Nephron progenitor cell (in vitro differentiated cells): ENCODE measurements around the gene ARID3B.
A peak's percentile ranks its signal among the peaks of the same experiment; 100 is the strongest.

ENCODE experiments used
- DNase-seq: peaks from one replicate; pipeline ENCODE4 v3.0.0; 2021
- H3K27ac Mint-ChIP-seq: 2 replicates; pipeline ENCODE4 v1.8.0; 2021; ENCODE audit warnings: mild to moderate bottlenecking, moderate library complexity, mixed read lengths
- H3K27me3 Mint-ChIP-seq: 2 replicates; pipeline ENCODE4 v1.8.0; 2021; ENCODE audit warnings: mild to moderate bottlenecking, low read depth, mixed read lengths; ENCODE audit not compliant: poor library complexity
- H3K36me3 Mint-ChIP-seq: 2 replicates; pipeline ENCODE4 v1.8.0; 2021; ENCODE audit warnings: low read depth, mixed read lengths
- H3K4me1 Mint-ChIP-seq: 2 replicates; pipeline ENCODE4 v1.8.0; 2021; ENCODE audit warnings: mixed read lengths
- H3K4me3 Mint-ChIP-seq: 2 replicates; pipeline ENCODE4 v1.8.0; 2021; ENCODE audit warnings: mild to moderate bottlenecking, moderate library complexity, mixed read lengths
- H3K9me3 Mint-ChIP-seq: 2 replicates; pipeline ENCODE4 v1.8.0; 2021; ENCODE audit warnings: mild to moderate bottlenecking, moderate library complexity, mixed read lengths
- TF ChIP-seq, protein P1 (sequence below): fragments of 200-600 bp; sonication (generic); IDR thresholded peaks from 2 replicates; pipeline ENCODE4 v1.5.0; 2021; ENCODE audit warnings: antibody characterized with exemption

Gene ARID3B

DNA sequence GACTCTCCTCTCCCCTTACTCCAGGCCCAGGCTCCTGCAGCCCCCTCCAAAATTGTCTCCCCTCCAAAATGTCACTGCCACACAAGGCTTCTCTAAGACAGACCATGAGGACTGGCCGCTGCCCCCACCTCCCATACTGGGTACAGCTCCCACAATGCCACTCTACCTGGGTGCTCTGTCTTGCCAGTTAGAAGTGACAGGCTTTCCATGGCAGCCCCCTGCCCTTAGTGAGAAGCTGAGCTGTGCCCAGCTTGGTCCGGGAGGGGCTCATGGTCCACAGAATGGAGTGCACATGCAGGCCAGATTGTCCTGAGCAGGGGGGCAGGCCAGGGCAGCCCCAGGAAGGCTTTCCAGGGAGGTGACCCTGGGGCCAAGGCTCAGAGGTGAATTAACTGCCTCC is 71.7 kb downstream of the ARID3B start:
- Mint-ChIP-seq H3K4me1 (peaks cover 47% of the 10 kb centered on the region), H3K4me3 (peak overlapping the region; percentile 61), H3K9me3 (no peaks in the 10 kb centered on the region), H3K27ac (no peak overlapping the region), H3K36me3 (no peaks in the 10 kb centered on the region), H3K27me3 (no peaks in the 10 kb centered on the region)
- TF ChIP-seq, protein P1, sequence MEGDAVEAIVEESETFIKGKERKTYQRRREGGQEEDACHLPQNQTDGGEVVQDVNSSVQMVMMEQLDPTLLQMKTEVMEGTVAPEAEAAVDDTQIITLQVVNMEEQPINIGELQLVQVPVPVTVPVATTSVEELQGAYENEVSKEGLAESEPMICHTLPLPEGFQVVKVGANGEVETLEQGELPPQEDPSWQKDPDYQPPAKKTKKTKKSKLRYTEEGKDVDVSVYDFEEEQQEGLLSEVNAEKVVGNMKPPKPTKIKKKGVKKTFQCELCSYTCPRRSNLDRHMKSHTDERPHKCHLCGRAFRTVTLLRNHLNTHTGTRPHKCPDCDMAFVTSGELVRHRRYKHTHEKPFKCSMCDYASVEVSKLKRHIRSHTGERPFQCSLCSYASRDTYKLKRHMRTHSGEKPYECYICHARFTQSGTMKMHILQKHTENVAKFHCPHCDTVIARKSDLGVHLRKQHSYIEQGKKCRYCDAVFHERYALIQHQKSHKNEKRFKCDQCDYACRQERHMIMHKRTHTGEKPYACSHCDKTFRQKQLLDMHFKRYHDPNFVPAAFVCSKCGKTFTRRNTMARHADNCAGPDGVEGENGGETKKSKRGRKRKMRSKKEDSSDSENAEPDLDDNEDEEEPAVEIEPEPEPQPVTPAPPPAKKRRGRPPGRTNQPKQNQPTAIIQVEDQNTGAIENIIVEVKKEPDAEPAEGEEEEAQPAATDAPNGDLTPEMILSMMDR, result no peak
- no peak for DNase-seq

DNA sequence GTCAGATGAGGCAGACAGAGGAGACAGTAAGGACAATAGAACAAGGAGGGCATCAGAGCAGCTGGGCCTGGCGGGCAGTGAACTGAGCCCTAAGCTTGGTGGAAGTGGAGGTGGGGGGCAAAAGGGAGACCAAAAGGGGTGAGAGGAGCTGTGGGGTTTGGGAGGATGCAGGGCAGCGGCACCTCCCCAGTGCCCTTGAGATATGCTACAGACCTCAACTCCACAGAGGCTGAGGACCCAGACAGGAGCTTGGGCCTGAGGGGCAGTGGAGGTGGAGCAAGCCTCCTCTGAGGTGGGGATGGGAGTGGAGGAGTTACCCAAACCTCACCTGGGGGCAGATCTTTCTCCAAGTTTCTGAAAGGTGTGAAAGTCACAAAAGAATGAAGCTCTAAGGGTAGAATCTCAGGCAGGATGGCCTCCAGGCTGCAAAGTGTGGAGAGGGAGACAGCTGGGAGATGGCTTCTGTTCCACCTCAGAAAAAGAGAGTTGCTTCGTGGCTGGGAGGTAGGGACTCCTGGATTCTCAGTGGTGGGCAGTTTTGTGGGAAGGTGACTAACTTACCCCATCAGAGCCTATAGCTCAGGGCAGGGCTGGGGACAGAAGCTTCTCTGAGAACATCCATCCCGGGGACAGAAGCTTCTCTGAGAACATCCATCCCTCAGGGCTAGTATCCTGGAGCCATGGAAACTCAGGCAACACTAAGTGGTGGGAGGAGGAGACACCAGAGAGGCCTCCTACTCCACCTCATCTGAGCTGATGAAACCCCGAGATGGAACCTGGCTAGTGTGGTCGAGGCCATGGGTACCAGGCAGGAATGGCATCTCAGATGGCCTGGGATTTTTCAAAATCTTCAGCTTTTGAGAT is 72.3 kb downstream of the ARID3B start:
- peak overlapping the region; percentile 61 for H3K4me3 Mint-ChIP-seq
- H3K27me3 Mint-ChIP-seq, result peaks cover 2% of the 10 kb centered on the region
- H3K27ac Mint-ChIP-seq, result peak overlapping the region; percentile 57
- H3K36me3 Mint-ChIP-seq, result no peaks in the 10 kb centered on the region
- DNase-seq, result no peak
- H3K4me1 Mint-ChIP-seq, result peaks cover 52% of the 10 kb centered on the region
- TF ChIP-seq, protein P1, result no peak
- H3K9me3 Mint-ChIP-seq, result no peaks in the 10 kb centered on the region

DNA sequence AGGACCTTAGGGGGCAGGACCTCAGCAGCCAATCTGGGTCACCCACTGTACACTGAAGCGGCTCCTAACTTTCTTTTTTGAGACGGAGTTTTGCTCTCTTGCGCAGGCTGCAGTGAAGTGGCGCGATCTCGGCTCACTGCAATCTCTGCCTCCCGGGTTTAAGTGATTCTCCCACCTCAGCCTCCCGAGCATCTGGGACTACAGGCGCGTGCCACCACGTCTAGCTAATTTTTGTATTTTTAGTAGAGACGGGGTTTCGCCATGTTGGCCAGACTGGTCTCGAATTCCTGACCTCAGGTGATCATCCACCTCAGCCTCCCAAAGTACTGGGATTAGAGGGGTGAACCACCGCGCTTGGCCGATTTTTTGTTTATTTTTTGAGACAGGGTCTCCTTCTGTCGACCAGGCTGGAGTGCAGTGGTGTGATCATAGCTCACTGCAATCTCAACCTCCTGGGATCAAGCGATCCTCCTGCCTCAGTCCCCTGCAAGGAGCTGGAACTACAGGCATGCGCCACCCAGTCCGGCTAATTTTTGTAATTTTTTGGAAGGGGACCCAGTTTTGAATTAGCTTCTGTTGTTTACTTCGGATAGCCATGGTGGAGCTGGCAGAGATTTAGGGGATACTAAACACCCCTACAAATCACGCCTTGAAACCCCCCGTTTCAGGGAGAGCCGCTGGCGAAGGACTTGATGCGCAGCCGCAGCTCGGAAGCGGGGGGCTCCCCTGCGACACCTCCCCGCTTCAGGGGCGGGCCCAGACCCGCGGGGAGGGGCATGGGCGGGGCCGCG is 73.1 kb downstream of the ARID3B start:
- Mint-ChIP-seq H3K9me3 (no peaks in the 10 kb centered on the region), H3K27ac (peak overlapping the region; percentile 72), H3K4me1 (peaks cover 51% of the 10 kb centered on the region), H3K4me3 (peak overlapping the region; percentile 73), H3K27me3 (peaks cover 2% of the 10 kb centered on the region), H3K36me3 (no peaks in the 10 kb centered on the region)
- TF ChIP-seq, protein P1, result no peak
- peak; percentile 87 for DNase-seq

DNA sequence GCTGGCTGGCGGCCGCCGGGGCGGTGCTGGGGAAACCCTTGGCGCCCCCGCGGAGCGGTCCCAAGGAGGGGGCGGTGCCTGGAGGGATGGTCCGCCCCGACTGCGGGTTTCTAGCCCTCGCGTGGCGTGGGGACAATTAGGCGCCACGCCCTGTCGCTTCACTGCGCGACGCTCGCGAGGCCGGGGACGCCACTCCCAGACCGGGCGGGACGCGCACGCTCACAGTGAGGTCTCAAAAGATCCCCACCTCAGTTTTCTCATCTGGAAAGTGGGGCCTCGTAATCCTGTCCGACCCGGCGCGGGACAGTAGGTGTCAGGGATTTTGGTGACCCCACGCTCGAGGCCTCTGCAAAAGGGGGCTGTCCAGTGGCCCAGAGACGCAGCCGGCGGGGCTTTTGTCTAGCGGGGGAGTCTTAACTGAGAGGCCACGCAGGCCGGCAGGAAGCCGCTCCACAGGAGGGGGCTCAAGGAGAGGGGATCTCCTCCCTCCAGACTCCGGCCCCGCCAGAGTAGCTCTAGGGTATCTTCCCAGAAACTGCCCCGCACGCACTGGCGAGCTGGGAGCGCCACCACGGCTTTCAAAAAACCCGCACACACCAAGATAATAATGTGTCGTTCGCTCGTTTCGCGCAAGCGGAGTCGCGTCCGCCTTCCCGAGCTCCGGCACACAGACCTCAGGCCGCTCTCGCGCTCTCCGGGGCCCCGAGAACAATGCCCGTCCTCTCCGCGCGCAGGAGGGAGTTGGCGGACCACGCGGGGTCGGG is 73.9 kb downstream of the ARID3B start:
- H3K27me3 Mint-ChIP-seq, result peaks cover 2% of the 10 kb centered on the region
- DNase-seq, result no peak
- H3K27ac Mint-ChIP-seq, result peak overlapping the region; percentile 96
- peaks cover 49% of the 10 kb centered on the region for H3K4me1 Mint-ChIP-seq
- H3K9me3 Mint-ChIP-seq, result no peaks in the 10 kb centered on the region
- TF ChIP-seq, protein P1, result no peak
- H3K4me3 Mint-ChIP-seq, result peak overlapping the region; percentile 91
- H3K36me3 Mint-ChIP-seq, result peaks cover 5% of the 10 kb centered on the region

DNA sequence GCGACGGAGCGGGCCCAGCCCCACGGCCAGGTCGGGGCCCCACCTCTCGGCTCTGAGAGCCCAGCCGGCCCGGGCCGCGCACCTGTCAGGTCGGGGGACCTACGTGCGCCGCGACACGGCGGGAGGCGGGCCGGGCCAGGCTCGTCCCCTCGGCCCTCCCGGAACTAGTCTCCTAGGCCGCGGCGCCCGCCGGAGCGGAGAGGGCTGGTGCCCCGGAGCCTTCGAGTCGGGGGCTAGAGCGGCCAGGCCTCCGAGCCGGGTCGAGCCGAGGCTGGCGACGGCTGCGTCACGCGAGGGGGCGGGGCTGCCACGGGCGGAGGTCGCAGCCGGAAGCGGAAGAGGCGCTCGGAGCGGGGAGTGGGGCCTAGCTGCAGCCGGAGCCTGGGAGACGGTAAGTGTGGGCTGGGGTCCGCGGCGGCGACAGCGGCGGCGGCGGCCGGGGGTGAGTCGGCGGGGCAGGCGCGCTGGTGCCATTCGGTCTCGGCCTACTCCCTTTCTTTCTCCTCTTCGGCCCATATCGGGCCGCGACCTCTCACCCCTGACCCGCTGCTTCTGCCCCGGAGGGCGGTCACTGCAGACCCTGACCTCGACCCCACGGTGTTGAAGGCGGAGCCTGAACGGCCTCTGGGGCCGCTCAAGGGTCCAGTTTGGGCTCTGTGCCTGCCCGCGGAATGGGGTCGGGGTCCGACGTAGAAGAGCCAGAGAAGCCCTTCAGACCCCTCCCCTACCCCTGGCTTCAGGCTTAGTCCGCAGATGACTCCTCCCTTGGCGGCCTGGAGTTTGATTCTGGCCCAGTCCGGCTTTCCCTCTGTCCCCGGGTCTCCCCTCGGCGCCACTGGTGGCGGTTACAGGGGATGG is 74.7 kb downstream of the ARID3B start, which contains the start of gene CLK3:
TSS of gene CLK3 (plus strand) at position 329 of the 858 bp plus-strand sequence. CDS start 3,361 bp downstream, outside the sequence.
- peak within 1 kb of the TSS; percentile 96 for H3K27ac Mint-ChIP-seq

More for the DNA sequence above, 74.7 kb downstream of the ARID3B start, which contains the start of gene CLK3:
- peak; percentile 98 for DNase-seq
- Mint-ChIP-seq H3K4me3 (peak within 1 kb of the TSS; percentile 91), H3K4me1 (peaks cover 48% of the 10 kb centered on the region), H3K36me3 (peaks cover 12% of the 10 kb centered on the region), H3K9me3 (no peaks in the 10 kb centered on the region), H3K27me3 (peaks cover 2% of the 10 kb centered on the region)
- TF ChIP-seq, protein P1, result no peak
